IPS-18c (cell line): ENCODE results near the gene ILF2.
"Not testable (repeated sequence)": the region's sequence is repeated elsewhere in the genome, so short reads cannot be mapped to it uniquely, and the experiment has no call there.

Experiments
- H3K4me3 ChIP-seq: 2 replicates; pipeline ENCODE4 v1.7.0; 2013; ENCODE audit warnings: low read depth, mild to moderate bottlenecking, low read length, moderate library complexity; ENCODE audit not compliant: insufficient read depth
- H3K9me3 ChIP-seq: one replicate; pipeline ENCODE4 v1.6.1; 2013; ENCODE audit warnings: mild to moderate bottlenecking, low read length, moderate library complexity; ENCODE audit not compliant: control insufficient read depth, insufficient read depth

ILF2 gene

GRCh38 chr1:153659656-153660055 lies 11.1 kb downstream of the ILF2 start:
- no peak overlapping the region for H3K4me3 ChIP-seq

GRCh38 chr1:153659175-153659534 lies 11.6 kb downstream of the ILF2 start:
- peak overlapping the region; percentile 98 for H3K4me3 ChIP-seq
- H3K9me3 ChIP-seq, result no peaks in the 10 kb centered on the region

More at GRCh38 chr1:153659656-153660055, 11.1 kb downstream of the ILF2 start:
- no peaks in the 10 kb centered on the region for H3K9me3 ChIP-seq

- Histone ChIP-seq H3K4me3 (peak within 1 kb of the TSS; percentile 98), H3K9me3 (no peaks in the 10 kb centered on the region)
Measured at GRCh38 chr1:153658400-153659174, 12.2 kb downstream of the ILF2 start, which contains the start of gene SNAPIN. Gene SNAPIN, plus strand, starts transcription at chr1:153658703. Its CDS starts 41 bp downstream, at chr1:153658744.

- Histone ChIP-seq H3K4me3 (no peak overlapping the region), H3K9me3 (no peaks in the 10 kb centered on the region)
Measured at GRCh38 chr1:153655333-153655732, 15.5 kb downstream of the ILF2 start.

GRCh38 chr1:153652805-153653500 lies 17.8 kb downstream of the ILF2 start:
- Histone ChIP-seq H3K9me3 (no peaks in the 10 kb centered on the region), H3K4me3 (no peak overlapping the region)

GRCh38 chr1:153651771-153652170 lies 19.0 kb downstream of the ILF2 start:
- H3K4me3 ChIP-seq, result no peak overlapping the region
- no peaks in the 10 kb centered on the region for H3K9me3 ChIP-seq

GRCh38 chr1:153649863-153650235 lies 20.9 kb downstream of the ILF2 start:
- no peaks in the 10 kb centered on the region for H3K9me3 ChIP-seq

GRCh38 chr1:153649137-153649862 lies 21.5 kb downstream of the ILF2 start:
- H3K4me3 ChIP-seq, result no peak overlapping the region
- no peaks in the 10 kb centered on the region for H3K9me3 ChIP-seq

More at GRCh38 chr1:153649863-153650235, 20.9 kb downstream of the ILF2 start:
- no peak overlapping the region for H3K4me3 ChIP-seq

- H3K9me3 ChIP-seq, result no peaks in the 10 kb centered on the region
- no peak overlapping the region for H3K4me3 ChIP-seq
Measured at GRCh38 chr1:153648000-153648643, 22.7 kb downstream of the ILF2 start.

- no peaks in the 10 kb centered on the region for H3K9me3 ChIP-seq
- no peak overlapping the region for H3K4me3 ChIP-seq
Measured at GRCh38 chr1:153647346-153647714, 23.5 kb downstream of the ILF2 start.

GRCh38 chr1:153646672-153647345 lies 24.0 kb downstream of the ILF2 start:
- no peaks in the 10 kb centered on the region for H3K9me3 ChIP-seq

GRCh38 chr1:153643816-153644215 lies 27.0 kb downstream of the ILF2 start:
- no peak overlapping the region for H3K4me3 ChIP-seq
- H3K9me3 ChIP-seq, result no peaks in the 10 kb centered on the region

More at GRCh38 chr1:153646672-153647345, 24.0 kb downstream of the ILF2 start:
- H3K4me3 ChIP-seq, result no peak overlapping the region

- H3K4me3 ChIP-seq, result no peak overlapping the region
- no peaks in the 10 kb centered on the region for H3K9me3 ChIP-seq
Measured at GRCh38 chr1:153643100-153643499, 27.7 kb downstream of the ILF2 start.

- no peaks in the 10 kb centered on the region for H3K9me3 ChIP-seq
- H3K4me3 ChIP-seq, result no peak overlapping the region
Measured at GRCh38 chr1:153642161-153642560, 28.6 kb downstream of the ILF2 start.

GRCh38 chr1:153640861-153641260 lies 29.9 kb downstream of the ILF2 start:
- Histone ChIP-seq H3K4me3 (no peak overlapping the region), H3K9me3 (no peaks in the 10 kb centered on the region)

GRCh38 chr1:153640213-153640612 lies 30.6 kb downstream of the ILF2 start:
- H3K9me3 ChIP-seq, H3K4me3 ChIP-seq: not testable (repeated sequence)

- H3K9me3 ChIP-seq, result no peaks in the 10 kb centered on the region
- no peak overlapping the region for H3K4me3 ChIP-seq
Measured at GRCh38 chr1:153639280-153639679, 31.5 kb downstream of the ILF2 start.
